ENCODE data around the gene CEP164.
"Not testable (repeated sequence)": the region's sequence is repeated elsewhere in the genome, so short reads cannot be mapped to it uniquely, and the experiment has no call there.

CEP164 gene

DNA sequence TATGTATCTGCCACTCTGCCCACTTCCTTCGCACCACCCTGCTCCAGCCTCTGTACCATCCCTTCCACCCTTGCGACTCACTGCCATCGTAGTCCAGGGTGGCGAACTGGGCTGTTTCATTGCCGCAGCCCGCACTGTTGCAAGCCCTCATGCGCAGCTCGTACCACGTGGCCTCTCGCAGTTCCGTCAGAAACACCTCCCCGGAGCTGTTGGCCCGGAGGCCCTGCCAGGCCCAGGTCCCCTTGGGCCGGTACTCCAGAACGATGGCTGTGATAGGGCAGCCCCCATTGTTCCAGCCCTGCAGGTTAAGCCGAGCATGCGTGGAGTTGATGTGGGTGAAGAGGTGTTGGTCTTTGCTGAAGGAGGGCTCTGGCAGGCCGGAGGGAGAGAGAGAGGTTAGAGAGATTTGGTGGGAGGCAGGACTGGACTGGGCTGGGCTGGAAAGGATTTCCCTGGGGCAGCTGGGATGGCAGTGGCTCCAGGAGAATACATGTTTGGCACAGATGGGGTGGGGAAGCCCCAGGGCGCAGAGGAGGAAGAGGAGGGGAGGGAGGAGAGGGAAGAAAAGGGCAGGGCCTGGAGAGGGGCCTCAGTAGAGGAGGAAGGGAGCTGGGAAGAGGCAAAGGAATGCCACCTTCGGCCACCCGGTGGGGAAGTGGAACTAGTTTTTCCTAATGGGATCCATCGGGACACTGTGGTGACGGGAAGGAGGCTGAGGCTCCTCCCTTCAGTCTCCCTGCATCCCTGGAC lies 109.6 kb downstream of the CEP164 start:
- DNase-seq (ENCODE audit: low read depth in 2 of 3, low spot score in 2 of 3), result no peak

DNA sequence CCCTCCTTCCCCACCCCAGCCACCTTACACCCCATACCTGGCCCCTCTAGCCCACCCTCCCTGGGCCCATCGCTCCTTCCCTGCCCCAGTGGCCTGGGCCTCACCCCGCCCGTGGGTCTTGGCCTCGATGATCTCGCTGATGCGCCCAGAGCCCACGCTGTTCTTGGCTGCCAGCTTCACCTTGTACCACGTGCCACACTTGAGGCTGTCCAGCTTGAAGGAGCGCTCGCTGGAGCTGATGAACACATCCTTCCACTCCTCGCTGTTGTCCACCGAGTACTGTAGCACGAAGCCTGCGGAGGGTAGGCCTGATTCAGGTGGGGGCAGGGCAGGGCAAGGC lies 110.1 kb downstream of the CEP164 start:
- no peak for DNase-seq (ENCODE audit: low read depth in 2 of 3, low spot score in 2 of 3)

DNA sequence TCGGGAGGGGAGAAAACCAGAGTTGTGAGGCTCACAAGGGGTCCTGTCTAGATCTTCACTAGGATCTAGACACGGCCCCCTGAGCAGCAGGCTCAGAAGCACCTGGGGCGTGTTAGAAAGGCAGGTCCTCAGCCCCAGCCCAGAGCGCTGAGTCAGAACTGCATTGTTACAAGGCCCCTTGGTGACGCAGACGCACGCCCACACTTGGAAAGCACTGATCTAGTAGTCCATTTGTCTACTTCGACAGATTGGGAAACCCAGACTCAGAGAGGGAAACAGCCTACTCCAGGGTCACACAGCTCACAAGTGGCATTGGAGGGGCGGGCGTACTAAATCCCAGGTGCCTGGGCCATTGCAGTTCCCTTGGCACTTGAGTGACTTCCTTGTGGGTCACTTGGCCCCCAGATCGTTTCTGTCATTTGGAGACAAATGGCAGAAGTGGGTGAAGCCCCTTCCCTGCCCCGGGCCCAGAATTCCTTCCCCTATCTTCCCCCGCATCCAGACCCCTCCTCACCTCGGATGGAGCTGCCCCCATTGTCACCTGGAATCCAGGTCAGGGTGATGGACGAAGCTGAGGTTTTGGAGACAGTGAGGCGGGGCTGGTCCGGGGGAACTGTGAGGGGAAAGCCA lies 110.8 kb downstream of the CEP164 start:
- DNase-seq (ENCODE audit: low read depth in 2 of 3, low spot score in 2 of 3), result no peak

DNA sequence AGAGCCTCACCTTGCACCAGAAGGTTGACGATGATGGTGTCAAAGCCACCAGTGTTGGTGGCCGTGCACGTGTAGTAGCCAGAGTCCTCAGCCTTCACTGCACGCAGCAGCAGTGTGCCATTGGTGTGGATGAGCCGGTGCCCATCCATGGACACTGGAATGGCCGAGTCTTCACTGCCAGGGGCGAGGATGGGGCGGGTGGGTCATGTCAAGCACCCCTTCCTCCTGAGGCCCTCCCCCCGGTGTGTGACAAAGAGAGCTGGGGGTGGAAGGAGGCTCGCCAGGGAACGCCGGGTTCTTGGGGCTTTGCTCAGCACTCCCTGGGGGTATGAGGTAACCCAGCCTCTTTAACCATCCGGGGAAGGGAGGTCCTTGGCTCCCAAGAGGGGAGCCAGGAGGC lies 111.6 kb downstream of the CEP164 start:
- no peak for DNase-seq (ENCODE audit: low read depth in 2 of 3, low spot score in 2 of 3)

DNA sequence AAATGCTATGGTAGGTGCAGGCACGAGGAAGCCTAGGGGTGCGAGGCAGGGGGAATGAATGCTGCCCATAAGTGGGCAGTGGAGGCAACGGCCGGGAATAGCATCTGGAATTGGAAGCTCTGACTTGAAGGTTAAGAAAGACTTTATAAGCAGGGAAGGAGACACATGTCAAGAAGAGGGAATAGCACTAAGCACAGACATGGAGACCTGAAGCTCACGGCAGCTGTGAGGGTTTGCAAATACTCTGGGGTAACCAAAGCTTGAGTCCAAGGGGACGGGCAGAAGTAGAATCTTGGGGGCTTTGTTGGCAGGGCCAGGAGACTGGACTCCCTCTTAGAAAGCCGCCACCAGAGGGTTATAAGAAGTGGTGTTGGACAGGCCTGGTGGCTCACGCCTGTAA lies 112.6 kb downstream of the CEP164 start:
- DNase-seq (ENCODE audit: low read depth in 2 of 3, low spot score in 2 of 3), result no peak

DNA sequence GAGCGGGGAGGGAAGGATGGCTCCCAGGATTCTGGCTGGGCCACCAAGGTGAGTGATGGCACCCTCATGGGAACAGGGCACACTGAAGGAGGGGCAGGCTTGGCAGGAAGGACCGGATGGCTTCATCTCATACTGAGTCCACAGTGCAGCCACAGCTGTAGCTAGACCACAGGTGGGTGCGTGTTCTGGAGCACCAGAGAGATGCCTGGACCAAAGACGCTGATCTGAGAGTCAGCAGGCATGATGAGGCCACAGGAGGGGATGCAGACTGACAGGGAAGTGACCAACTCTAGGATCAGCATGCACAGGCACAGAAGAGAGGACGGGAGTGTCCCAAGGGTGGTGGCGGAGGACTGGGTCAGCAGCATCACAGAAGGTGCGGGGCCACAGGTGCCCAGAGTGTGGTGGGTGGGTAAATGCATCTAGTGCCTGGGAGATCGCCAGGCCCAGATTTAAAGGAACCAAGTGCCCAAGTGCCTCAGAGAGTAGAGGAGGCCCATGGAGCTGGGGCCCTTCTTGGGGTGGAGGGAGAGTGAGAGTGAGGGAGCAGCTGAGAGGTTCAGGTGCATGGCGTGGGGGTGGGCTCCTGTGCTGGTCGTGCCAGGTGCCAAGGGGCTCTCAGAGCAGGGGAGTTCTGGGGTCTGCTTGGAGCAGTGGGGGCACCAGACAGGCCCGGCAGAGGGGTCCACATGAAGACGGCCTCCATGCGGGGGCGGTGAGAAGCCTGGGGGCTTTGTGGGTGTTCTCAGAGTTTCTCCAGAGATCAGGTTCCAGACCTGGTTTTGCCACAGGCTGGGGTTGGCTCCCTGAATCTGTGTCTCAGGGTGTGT lies 113.7 kb downstream of the CEP164 start:
- no peak for DNase-seq (ENCODE audit: low read depth in 2 of 3, low spot score in 2 of 3)

DNA sequence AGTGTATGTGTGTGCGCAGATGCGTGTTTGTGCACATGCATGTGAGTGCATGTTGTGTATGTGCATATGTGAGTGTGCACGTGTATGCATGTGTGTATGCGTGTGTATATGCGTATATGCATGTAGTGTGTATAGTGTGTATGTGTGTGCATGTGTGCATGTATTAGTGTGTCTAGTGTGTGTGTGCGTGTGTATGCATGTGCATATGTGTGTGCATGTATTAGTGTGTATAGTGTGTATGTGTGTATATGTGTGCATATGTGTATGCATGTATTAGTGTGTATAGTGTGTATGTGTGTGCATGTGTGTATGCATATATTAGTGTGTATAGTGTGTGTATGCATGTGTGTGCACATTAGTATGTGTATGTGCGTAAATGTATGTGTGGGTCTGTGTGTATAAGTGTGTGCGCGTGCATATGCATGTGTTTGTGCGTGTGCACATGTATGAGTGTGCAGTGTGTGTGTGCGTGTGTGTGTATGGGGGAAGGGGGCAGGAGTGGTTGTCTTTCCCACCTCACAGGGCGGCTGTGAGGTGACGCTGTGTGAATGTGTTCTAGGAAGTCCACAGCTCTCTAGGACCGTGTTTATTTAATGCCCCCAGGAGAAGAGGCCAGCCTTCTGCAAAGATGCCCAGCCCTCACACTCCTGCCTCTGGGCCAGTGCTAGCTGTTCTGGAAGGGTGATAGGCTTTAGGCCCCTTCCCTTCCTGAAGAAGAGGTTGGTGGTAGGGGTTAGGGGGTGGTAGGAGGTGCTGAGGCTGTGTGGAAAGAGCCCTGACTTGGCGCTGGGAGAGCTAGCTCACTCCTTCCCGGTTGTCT lies 114.6 kb downstream of the CEP164 start:
- no peak for DNase-seq (ENCODE audit: low read depth in 2 of 3, low spot score in 2 of 3)

DNA sequence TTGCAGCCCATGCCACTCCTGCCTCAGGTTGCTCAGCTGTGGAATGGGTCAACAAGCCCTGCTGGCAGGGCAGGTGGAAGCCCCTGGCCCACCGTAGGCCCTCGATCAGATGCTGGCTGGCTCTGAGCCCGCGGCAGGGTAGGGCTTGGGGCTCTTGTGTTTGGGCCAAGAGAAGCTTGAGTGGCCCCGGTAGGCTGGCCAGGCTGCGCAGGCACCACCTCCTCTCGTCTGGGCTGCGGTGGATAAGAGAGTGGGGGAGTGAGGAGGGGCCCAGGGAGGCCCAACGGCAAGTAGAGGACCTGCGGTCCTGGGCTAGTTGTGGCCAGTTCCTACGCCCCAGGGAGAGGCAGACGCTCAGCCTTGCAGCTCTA lies 115.2 kb downstream of the CEP164 start:
- no peak for DNase-seq (ENCODE audit: low read depth in 2 of 3, low spot score in 2 of 3)

DNA sequence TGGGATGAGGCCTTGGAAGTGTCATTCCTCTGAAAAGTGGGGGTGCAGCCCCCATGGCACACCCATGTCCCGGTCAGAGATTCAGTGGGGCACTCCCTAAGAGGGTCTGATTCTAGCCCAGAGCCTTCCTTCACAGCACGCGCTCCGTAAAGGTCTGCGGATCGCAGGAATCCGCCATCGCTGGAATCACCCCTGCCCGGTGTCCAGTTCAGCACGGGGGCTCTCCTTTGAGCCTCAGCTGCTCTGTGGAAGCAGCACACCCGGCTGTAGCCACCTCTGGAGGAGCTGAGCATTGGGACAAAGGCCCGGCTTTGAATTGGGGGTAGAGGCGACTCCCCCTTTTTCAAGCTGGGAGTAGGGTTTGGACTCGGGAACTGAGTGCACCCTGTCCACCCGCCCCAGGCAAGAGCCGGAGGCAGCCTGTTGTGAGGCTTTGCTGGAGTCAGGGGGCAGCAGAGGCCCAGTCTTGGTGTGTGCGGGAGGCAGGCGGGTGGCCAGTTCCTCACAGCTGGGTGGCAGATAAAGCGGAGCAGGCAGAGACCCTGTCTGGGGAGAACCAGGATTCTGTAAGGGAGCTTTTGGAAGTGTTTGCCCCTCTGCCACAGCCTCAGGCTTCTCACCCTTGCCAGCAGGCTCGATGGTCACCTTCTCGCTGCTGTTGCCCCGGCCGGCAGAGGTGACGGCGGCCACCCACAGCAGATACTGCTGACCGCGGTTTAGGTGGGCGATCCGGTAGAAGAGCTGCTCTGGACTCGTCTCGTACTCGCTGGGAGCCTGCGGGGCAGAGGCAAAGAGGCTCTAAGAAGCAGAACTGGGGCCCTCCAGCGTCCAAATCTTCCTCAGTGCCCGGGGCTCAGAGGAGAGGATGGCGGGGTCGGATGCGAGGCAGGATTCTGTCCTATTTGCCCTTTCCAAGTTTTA lies 115.9 kb downstream of the CEP164 start:
- DNase-seq (ENCODE audit: low read depth in 2 of 3, low spot score in 2 of 3), result no peak

DNA sequence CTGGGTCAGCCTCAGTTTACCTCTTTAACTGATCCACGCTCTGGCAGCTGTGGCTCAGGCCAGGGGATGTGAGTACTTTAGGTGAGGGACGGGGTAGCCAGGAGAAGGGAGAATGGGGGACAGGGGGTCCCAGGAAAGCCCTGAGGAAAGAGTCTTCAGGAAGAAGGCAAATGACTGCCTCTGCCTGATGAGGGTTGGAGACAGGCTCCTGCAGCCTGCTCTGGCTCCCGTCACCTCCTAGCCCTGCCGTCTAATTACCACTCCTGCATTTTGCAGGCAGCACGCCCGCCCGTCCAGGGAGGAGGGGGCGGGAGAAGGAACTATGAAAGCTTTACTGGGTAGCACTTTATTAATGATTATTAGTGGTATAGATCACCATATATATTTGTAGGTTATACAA lies 116.6 kb downstream of the CEP164 start:
- no peak for DNase-seq (ENCODE audit: low read depth in 2 of 3, low spot score in 2 of 3)

DNA sequence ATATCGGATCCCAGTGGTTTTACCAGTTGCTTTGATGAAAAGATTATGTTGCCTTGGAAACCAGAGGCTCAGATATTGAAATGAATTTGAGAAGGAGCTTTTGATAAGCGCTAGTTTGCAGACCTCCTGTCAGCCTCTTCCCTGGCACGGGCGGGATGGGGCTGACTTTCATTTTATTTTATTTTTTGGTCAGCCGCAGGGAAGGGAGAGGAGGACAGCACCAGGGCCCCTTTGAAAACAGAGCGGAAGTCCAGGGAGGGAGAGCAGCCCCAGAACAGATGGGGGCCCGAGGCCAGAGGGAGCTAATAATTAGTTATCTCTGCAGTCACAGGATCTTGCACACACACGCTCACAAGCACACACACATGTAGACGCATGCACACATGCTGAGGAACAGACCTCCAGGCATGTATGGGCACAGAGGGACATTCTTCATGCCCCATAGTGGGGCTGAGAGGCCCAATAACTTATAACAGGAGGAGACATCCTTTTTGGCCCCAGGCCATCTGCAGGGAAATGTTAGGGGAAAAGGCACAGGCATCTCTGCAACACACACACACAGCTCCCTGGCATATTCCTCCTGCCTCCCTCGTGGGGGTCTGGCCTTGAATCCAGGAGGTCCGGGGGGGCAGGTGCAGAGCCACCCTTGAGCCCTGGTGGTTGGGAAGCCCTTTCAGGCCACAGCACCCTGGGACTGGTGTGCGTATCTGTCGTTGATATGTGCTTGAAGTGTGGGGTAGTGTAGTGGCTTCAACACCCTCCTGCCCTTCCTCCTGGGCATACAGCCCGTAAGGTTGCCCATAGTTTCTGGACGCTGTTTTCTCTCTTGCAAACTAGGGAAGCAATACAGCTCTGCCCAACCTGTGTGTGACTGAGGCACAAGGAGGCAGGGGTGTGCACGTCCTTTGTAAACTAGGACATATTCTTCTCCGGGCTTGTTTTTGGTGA lies 117.3 kb downstream of the CEP164 start:
- no peak for DNase-seq (ENCODE audit: low read depth in 2 of 3, low spot score in 2 of 3)

DNA sequence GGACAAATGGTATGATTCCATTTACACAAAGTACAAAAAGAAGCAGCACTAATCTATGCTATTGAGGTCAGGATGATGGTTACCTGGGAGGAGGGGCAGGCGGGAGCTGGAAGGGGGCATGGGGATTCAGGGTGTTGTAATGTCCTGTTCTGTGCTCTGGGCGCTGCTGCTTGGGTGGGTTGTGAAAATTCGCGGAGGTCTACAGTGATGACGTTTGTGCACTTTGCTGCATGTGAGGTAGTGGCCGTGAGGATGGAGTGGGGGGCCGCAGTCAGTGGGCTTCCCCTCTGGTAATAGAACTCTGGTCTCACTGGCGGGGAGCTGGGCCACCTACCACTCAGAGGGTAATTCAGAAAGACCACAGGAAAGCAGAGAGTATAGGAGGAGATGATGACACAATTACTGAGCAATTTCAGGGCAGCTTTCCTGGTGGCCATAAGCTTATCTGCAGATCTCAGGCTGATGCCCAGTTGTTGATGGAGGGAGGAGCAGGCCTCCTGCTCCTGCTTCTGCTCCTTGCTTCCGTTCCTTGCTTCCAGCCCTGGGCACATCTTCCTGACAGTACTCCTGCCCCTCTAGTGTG lies 121.5 kb downstream of the CEP164 start:
- no peak for DNase-seq (ENCODE audit: low read depth in 2 of 3, low spot score in 2 of 3)

DNA sequence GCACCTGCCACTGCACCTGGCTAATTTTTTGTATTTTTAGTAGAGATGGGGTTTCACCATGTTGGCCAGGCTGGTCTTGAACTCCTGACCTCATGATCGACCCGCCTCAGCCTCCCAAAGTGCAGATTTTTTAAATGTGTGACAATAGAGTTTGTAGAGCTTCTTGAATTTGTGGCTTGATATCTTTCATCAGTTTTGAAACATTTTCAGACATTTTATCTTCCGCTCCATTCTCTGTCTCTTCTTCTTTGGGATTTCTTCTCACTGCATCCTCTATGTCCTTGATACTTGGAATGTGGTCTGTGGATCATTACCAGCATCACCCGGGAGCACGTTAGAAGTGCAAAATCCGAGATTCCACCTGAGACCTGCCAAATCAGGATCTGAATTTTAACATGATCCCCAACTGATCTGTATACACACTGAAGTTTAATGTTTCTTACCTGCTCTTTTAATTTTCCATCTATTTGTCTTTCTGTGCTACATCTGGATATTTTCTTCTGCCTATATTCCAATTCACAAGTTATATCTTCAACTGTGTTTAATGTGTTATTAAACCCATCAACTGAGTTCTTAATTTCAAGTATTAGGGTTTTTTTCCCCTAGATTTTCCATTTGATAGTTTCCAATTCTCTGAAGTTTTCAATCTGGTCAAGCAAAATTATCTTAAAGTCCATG lies 126.4 kb downstream of the CEP164 start:
- DNase-seq (ENCODE audit: low read depth in 2 of 3, low spot score in 2 of 3), result no peak

DNA sequence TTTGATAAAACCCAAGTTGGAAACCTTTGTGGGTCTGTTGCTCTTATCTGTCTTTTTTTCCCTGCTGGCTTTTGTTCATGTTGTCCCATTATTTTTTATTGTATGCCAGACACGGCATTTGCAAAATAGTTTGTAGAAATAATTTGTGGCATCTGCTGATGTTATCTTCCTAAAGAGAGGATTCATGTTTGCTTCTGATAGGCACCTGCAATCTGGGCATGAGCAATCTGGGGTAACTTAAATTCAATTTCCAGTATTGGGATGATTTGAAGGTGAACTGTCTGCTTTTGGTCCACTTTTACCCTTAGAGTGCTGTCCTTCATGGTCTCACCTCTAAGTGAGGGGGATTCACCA lies 126.9 kb downstream of the CEP164 start:
- DNase-seq (ENCODE audit: low read depth in 2 of 3, low spot score in 2 of 3), result no peak

DNA sequence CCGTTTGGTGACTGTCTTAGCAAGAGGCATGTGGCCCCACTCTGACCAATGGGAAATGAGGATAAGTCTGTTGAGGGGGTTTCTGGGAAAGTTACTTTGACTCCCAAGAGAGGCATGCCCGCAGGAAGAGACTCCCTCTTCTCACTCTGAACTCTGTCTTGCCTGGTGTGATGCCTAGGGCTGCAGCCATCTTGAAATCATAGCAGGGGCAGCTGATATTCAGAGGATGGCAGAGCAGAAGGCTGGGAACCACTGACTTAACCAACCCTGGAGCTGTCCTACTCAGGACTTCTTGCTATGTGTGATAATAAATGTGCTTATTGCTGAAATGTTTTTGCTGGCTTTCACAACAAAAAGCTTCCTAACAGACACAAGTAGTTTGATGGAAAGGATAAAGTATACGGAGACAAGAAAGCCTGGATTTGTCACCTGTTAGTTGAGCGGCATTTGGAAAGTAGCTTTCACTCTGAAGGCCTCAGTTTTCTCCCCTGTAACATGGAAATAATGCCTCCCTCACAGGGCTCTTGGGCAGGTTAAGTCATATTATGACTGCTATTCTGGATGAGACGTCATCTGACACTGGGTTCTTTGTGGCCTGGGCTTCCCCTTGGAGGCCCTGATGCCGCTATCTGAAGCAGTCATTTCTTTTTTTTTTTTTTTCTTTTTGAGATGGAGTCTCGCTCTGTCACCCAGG lies 128.5 kb downstream of the CEP164 start:
- DNase-seq (ENCODE audit: low read depth in 2 of 3, low spot score in 2 of 3), result peak in 1 of 3 experiments; percentile 12

DNA sequence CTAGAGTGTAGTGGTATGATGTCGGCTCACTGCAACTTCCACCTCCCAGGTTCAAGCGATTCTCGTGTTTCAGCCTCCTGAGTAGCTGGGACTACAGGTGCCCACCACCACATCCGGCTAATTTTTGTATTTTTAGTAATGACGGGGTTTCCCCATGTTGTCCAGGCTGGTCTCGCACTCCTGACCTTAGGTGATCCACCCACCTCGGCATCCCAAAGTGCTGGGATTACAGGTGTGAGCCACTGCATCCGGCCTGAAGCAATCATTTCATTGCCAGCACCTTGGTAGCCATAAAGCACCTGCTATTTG lies 129.0 kb downstream of the CEP164 start:
- not testable (repeated sequence) for DNase-seq (ENCODE audit: low read depth in 2 of 3, low spot score in 2 of 3)

DNA sequence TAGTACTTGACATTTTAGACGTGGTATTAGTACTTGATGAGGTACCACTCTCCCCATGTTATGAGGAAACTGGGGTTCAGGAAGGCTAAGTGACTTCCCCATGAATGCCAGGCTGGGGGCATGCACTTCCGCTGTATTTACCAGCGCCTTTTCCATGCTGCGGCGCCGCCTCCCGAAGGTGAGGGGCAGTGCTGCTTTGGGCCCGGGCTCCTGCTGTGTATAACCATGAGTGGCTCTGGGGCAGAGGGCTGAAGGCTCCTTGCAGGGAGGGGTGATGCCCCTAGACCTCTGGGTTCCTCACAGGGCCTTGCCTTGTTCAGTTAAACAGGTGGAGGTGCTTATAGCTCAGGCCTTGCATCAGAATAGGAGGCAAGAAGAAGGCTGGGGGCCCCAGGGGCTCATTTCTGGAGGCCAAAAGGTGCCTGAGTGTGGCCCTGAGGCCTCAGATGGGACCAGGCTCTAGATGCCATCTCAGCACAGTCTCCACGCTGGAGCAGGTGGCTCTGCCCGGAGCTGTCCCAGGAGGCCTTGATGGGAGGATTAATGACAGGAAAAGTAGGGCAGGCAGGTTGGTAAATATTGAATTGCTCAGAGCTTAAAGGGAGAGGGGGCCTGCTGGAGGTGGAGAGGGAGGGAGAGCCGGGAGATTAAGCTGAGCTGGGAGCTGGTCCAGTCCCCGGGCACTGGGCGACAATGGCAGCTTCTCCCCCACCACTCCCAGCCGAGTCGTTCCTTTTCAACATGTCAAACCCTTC lies 129.6 kb downstream of the CEP164 start:
- no peak for DNase-seq (ENCODE audit: low read depth in 2 of 3, low spot score in 2 of 3)

All from activated CD8-positive, alpha-beta memory T cell treated with anti-CD3 and anti-CD28 coated beads for 48 hours (primary cell).